HTR-8/SVneo (cell line): ENCODE measurements around the gene BDKRB2.
"Not testable (repeated sequence)": the region's sequence is repeated elsewhere in the genome, so short reads cannot be mapped to it uniquely, and the experiment has no call there.

Experiments used
- DNase-seq: peaks from one replicate; pipeline ENCODE4 v3.0.0; 2011; ENCODE audit warnings: low spot score, mixed read lengths; ENCODE audit not compliant: insufficient read length
- FAIRE-seq: peaks from 2 replicates; lab custom pipeline; 2011; peaks lifted over from hg19 to GRCh38; lab: Jason Lieb, UNC

Gene BDKRB2

GRCh38 chr14:96216627-96217026 is 12.0 kb downstream of the BDKRB2 start:
- FAIRE-seq, result no peak
- DNase-seq, result no peak

GRCh38 chr14:96217376-96217913 is 12.8 kb downstream of the BDKRB2 start:
- no peak for DNase-seq
- FAIRE-seq, result no peak

- no peak for DNase-seq
- FAIRE-seq, result no peak
Measured at GRCh38 chr14:96221109-96221650, 16.5 kb downstream of the BDKRB2 start.

- no peak for DNase-seq
- no peak for FAIRE-seq
Measured at GRCh38 chr14:96221841-96222240, 17.2 kb downstream of the BDKRB2 start.

GRCh38 chr14:96224480-96225096 is 19.9 kb downstream of the BDKRB2 start:
- DNase-seq, result no peak
- no peak for FAIRE-seq

- DNase-seq, result no peak
- no peak for FAIRE-seq
Measured at GRCh38 chr14:96225213-96225612, 20.6 kb downstream of the BDKRB2 start.

GRCh38 chr14:96225745-96226151 is 21.1 kb downstream of the BDKRB2 start:
- DNase-seq, result peak; percentile 83
- FAIRE-seq, result peak; percentile 69

GRCh38 chr14:96227428-96227827 is 22.8 kb downstream of the BDKRB2 start:
- no peak for DNase-seq
- FAIRE-seq, result peak; percentile 95

GRCh38 chr14:96229315-96229714 is 24.7 kb downstream of the BDKRB2 start:
- no peak for FAIRE-seq
- DNase-seq, result no peak

GRCh38 chr14:96231056-96231455 is 26.4 kb downstream of the BDKRB2 start:
- no peak for DNase-seq
- no peak for FAIRE-seq

- DNase-seq (no peak), FAIRE-seq (no peak)
Measured at GRCh38 chr14:96231526-96232130, 27.0 kb downstream of the BDKRB2 start.

GRCh38 chr14:96232506-96232905 is 27.9 kb downstream of the BDKRB2 start:
- FAIRE-seq (no peak), DNase-seq (no peak)

- FAIRE-seq (no peak), DNase-seq (no peak)
Measured at GRCh38 chr14:96233661-96234060, 29.0 kb downstream of the BDKRB2 start.

GRCh38 chr14:96235426-96235825 is 30.8 kb downstream of the BDKRB2 start:
- no peak for DNase-seq
- no peak for FAIRE-seq

- FAIRE-seq, result no peak
- DNase-seq, result no peak
Measured at GRCh38 chr14:96237641-96238040, 33.0 kb downstream of the BDKRB2 start.

GRCh38 chr14:96238676-96239265 is 34.1 kb downstream of the BDKRB2 start:
- FAIRE-seq, result no peak
- DNase-seq, result no peak

- DNase-seq (no peak), FAIRE-seq (no peak)
Measured at GRCh38 chr14:96239711-96240141, 35.1 kb downstream of the BDKRB2 start.

- FAIRE-seq (no peak), DNase-seq (no peak)
Measured at GRCh38 chr14:96240641-96241040, 36.0 kb downstream of the BDKRB2 start.

- no peak for FAIRE-seq
- DNase-seq, result no peak
Measured at GRCh38 chr14:96242126-96242525, 37.5 kb downstream of the BDKRB2 start.

- no peak for DNase-seq
- FAIRE-seq, result no peak
Measured at GRCh38 chr14:96243785-96244184, 39.1 kb downstream of the BDKRB2 start.

- not testable (repeated sequence) for FAIRE-seq, DNase-seq
Measured at GRCh38 chr14:96245074-96245473, 40.4 kb downstream of the BDKRB2 start.
